Activated CD4-positive, alpha-beta T cell treated with anti-CD3 and anti-CD28 coated beads for 24 hours (primary cell): ENCODE data around the gene CACNA2D2.
"Not testable (repeated sequence)": the region's sequence is repeated elsewhere in the genome, so short reads cannot be mapped to it uniquely, and the experiment has no call there.

Experiments
- DNase-seq, 2 donors: peaks; one replicate each; pipeline ENCODE4 v3.0.0-alpha.2; 2020; ENCODE audit warnings: low read depth in 2 of 2

The CACNA2D2 gene

DNA sequence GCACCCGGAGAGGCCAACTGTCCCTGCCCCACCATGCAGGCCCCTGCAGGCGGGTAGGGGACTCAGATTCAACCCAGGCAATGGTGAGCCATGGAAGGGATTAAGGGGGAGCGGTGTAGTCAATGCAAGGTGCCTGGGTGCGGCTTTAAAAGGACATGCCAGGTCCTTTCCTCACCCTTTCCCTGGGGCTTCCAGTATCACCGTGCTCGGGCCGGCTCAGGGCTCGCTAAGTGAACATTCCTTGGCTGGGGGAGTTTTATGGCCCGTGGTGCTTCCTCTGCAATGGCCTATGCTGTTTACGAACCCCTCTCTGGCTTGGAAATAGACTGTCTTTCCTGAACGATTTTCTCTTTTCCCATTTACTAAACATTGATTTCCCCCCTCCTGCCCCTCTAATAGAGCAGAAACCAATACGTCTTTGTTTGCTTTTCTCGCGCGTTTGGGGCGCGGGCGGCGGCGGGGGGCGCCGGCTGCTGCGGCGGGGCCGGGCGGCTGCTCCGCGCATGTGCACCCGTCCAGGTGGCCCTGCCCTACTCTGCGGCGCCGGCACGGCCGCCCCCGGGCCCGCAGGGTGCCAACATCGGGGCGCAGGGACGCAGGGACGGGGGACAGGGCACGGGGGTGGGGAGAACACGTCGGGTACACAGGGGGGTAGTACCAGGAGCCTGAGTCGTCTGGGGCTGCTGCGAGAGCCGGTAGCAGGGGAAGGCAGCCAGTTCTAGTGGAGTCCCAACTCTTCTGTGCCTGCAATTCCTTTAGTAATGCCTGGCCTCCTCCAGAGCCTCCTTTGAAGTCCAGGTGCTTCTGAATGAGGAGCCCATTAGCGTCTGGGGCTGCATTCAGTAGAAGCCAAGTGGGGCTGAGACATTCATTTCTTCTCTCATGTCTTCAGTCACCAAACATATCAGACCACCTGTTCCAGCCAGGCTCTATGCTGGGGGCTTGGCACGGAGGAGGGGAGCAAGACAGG is 26.9 kb upstream of the CACNA2D2 start:
- DNase-seq = no peak

DNA sequence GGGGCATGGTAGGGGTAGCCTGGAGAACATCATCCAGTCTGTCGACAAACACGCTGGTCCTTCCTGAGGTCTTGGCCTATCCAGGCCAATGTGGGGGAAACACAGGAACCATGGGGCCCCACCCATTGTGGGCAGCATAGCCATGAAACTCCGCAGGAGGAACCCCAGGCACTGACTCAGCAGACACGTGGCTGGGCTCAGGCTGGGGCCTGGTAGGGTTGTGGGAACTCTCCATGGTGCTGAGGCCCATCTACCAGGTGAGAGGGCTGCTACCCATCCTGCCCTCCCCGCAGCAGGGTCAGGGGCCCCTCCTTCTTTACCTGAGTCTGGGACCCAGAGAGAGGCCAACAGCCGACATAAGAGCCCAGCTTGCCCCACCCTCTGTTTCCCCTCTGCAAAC is 22.6 kb upstream of the CACNA2D2 start:
- DNase-seq = peak; percentile 36 to 62

- DNase-seq = no peak
Observed at GRCh38 chr3:50525191-50525910, 21.9 kb upstream of the CACNA2D2 start.

GRCh38 chr3:50524746-50525145 is 21.3 kb upstream of the CACNA2D2 start:
- DNase-seq = no peak

DNA sequence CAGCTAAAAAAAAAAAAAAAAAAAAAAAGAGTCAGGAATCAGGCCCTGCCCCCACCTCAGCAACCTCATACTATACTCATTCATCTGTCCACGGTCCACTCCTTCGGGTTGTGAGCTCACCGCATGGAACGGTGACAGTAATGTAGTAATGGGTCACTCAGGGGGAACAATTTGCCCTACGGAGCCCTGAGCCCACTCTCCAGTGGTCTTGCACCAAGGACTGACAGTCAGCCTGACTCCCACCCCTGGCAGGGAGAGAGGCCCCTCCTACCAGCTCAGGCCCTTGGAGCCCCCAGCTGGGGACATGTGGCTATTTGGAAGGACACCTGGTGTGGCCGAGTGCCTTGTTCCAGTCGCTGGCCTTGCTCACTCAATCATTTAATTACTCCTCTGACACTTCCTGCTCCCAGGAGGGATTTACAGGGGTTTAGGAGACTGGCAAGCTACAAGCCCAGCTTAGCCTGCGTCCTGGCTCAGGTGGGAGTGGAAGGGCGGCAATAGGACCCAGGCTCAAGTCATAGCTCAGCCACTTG is 19.9 kb upstream of the CACNA2D2 start:
- DNase-seq = no peak

DNA sequence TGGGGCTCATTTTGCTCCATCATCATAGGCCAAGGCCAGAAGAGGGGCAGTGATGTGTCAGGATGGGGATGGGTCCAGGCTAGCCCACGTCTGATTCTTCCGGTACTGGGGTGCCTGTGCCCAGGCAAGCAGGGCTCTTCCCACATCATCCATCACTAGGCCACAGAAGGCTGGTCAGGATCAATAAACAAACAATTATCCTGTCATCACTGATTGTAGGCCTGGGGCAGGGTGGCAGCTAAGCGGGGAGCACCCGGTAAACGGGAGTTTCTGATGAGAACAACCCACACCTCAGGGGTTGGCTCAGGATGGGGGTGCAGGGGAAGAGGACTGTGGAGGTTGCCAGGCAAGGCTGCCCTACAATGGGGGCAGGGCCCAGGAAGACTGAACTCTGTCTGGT is 18.1 kb upstream of the CACNA2D2 start:
- DNase-seq = no peak

DNA sequence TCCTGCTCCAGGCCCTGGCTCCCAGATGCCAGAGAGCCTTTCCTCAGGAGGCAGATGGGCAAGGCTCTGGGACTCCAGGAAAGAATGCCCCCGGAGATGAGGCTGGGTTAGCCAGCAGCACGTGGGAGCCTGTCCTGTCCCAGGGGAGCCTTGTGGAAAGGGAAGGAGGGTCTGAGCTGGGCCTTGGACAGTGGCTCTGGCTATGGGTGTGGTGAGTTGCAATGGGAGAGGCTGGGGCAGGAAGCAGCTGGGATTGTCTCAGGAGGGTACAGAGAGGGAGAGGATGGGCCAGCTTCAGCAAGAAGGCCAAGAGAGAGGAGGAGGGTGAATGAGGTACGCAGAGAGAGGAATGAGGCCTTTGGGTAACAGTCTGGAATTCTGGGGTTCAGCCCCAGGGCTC is 17.4 kb upstream of the CACNA2D2 start:
- no peak for DNase-seq

- DNase-seq = peak; percentile 65 to 70
Observed at GRCh38 chr3:50519471-50520089, 16.1 kb upstream of the CACNA2D2 start.

DNA sequence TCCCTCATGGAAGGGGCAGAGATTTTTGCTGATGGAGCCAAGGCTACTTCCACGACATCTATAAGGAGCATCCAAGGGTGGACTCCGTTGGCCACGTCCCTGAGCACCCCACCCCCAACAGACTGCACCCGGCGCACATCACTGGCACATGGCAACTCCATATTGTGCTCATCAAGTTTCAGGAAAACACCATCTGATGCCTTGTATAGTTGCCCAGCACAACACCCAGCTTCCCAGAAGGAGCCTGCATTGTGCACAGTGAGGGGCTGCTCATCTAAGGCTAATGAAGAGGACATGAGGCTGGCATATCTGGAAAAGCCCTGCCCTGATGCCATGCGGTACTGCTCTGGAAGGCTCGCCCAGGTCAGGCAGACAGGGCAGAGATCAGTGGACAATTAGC is 15.0 kb upstream of the CACNA2D2 start:
- no peak for DNase-seq

DNA sequence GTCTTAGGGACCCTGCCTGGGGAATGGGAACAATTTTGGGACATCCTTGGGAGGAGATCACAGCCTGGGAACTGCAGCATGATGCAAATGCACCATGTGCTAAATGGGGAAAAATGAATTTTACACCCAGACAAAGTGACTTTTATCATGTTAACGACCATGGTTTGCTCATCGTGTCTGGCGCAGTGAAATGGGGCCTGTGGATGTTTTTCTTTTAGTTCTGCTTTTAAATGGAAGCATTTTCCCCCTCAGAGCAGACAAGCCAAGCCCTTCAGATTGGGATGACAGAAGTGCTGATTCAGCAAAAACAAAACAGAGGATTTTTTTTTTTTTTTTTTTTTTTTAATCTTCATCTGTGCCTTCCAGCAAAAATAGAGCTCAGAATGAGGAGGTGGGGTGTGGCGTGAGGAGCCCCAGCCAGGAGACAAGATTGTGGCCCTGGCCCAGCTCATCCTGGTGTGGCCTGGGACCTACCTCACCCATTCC is 14.3 kb upstream of the CACNA2D2 start:
- DNase-seq = no peak

DNA sequence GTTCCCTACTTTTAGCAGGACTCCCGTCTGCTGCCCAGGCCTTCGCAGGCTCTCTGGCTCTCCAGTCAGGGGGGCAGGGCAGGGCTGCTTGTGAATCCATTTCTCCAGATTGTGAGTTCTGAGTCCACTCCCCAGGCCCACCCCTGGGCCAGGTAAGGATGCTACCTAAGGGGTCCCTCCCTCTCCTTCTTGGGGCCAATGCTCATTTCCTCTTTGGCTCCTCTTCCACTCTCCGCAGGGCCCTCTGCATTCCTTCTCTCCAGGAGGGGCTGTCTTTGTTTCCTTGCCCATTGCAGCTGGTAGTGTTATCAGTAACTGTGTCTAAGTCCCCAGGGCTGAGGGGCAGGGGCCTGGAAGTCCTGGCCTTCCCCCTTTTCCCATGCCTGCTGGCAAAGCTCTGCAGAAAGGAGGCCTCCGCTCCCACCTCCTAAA is 13.0 kb upstream of the CACNA2D2 start:
- DNase-seq = no peak

DNA sequence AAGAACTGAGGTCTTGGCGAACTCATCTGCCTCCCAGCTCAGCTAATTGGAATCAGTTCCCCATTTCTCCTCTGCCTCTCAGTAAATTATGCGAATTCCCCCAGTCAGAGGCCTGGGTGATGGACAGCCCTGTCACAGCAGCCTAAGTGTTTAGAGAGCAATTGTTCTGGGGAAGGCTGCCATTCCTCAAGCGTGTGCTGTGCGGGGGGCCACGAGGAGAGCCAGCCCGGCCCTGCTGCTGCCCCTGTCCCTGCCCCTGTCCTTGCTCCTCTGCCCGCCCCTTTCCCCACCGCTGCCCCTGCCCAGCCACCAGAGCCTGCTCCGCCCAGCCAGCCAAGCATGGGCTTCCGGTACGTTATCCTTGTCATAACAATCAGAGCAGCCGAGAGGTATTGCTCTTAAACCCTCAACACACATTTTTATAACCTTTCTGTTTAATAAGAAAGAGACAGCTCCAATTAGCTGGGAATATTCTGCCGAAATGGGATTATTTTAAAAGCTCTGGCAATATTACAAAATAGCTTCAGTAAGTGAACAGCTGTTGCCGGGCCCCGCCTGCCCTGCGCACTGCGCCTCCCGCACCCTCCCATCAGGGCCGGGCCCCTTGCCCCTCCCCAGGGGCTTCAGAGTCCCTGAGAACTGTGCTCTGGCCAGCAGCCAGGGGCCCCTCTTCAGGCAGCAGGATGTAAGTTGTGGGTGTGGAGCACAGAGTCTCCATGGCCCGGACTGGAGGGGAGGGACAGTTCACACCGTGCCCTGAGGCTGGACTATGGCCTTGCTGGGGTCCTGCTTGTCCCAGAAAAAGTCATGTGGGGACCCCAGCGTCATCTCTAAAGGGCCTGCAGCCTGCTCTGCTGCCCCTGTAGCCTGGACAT is 12.4 kb upstream of the CACNA2D2 start:
- no peak for DNase-seq

DNA sequence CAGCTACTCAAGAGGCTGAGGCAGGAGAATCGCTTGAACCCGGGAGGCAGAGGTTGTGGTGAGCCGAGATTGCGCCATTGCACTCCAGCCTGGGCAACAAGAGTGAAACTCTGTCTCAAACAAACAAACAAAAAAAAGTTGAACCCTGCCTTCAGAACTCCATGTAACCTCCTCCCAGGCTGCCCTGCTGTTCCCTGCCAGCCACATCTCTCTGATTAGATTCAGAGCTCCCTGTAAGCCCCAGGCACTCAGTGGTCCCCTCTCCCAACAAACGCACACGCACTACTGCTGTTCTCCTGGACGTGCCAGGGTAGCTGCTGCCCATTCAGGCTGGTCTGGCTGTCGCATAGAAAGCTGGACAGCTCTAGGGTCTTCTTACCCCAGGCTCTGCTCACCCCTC is 9.5 kb upstream of the CACNA2D2 start:
- not testable (repeated sequence) for DNase-seq

DNA sequence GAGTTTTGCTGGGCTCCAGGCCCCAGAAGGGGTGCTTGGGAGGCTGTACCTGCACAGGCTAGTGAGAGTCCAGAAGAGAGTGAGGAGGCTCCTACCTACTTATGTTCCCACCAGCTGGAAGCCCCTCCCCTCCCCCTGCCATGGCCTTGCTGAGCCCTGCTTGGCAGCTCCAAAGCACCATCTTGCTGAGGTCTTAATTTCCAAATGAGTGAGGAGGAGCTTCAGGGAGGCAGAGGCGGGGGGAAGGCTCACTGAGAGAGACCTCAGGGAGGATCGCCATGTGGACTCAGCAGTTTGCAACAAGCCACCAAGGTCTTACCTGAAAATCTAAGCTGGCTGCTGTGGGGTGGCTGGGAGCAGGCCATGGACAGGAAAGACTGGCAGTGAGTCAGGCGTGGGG is 8.7 kb upstream of the CACNA2D2 start:
- DNase-seq = no peak

GRCh38 chr3:50510325-50510724 is 6.9 kb upstream of the CACNA2D2 start:
- DNase-seq = no peak

DNA sequence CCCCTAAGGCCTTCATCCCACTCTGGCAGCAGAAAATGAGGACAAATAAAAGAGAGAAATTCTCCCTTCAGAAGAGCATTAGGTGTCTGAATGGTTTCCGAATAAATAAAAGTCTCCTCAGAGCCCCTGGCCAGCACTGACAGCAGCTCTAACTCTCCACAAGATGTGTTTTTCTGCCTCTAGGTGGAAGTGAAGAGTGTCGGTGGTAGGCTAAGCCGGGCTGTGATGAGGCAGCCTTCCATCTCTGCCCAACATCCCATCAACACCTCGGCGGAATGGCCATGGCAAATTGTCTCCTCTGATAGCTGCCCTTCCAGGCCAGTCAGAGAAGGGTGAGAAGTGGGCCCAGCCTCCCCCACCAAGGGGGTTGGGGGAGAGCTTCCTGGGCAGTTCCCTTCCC is 6.3 kb upstream of the CACNA2D2 start:
- no peak for DNase-seq

DNA sequence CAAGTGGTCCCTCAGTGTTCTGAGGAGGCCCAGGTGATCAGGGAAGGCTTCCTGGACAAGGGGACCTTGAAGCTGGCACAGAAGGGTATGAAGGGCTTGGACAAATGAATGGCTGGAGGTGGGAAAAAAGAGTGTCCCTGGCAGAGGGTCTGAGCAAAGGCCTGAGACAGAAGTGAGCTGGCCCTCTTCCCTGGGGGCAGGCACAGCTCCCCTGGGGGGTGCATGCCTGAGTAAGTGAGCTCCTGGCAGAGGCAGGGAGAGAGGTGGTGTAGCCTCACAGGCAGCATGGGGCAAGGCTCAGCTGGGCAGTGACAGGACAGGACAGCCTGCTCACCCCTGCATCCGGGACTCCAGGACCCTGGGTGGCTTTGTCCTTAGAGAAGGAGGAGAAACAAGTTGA is 5.4 kb upstream of the CACNA2D2 start:
- DNase-seq = no peak

- no peak for DNase-seq
Observed at GRCh38 chr3:50506169-50506568, 2.7 kb upstream of the CACNA2D2 start.

DNA sequence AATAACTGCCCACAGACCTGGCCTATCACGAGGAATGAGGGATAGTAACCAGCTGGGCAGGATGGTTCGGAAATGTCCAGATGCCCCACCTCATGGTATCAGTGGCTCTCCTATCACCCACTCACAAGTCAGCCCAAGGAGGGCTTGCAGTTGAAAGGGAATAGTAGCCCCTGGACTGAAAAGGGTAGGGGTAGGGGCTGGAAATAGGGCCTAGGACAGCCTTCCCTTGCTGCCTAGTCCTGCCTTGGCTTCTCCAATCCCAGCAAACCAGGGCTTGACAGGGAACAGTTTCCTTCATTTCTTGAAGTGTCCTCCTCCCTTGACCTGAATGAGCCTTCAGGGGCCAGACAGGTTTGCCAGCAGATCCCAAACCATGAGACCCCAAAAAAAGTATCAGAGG is 1.2 kb upstream of the CACNA2D2 start:
- no peak for DNase-seq

- no peak for DNase-seq
Observed at GRCh38 chr3:50502584-50503423, 630 bp downstream of the CACNA2D2 start.
